K562 (cell line): ENCODE results near the gene NIPAL1. TPM values are rescaled to one million over a fixed set of nuclear protein-coding genes. Genes with fewer than 3 reads are reported as not detected.

Experiments
- ATAC-seq: fragments of 200-7000 bp; cut with Tn5 transposase; 3 replicates; pipeline ENCODE4 v1.9.1; 2020; ENCODE audit warnings: moderate library complexity
- BruUV-seq: library from RNA; stranded (reverse); fragments of 400-500 nt; replicated peaks from 2 replicates; lab custom pipeline; 2021; lab: Mats Ljungman, UMichigan
- CTCF ChIA-PET: fragments of 300-600 bp; formaldehyde crosslinking; extraction: SDS; loops from one replicate; lab custom pipeline; 2021; ENCODE audit warnings: low intra/inter-chr PET ratio; lab: Yijun Ruan, JAX
- POLR2A ChIA-PET: fragments of 300-600, 350-650 bp; sonication (Branson Sonifier 250); formaldehyde crosslinking; extraction: SDS; loops from one replicate; lab custom pipeline; 2021; ENCODE audit warnings: antibody characterized with exemption, inconsistent platforms; lab: Yijun Ruan, JAX
- DNase-seq, 4 experiments: peaks; one replicate each; pipeline versions ENCODE4 v3.0.0 to v3.0.0-alpha.2; 2011 to 2018; ENCODE audit warnings: low spot score in 3 of 4, mixed read lengths in 3 of 4; ENCODE audit errors: extremely low read depth in 1 of 4
- FAIRE-seq: peaks from 2 replicates; lab custom pipeline; 2011; peaks lifted over from hg19 to GRCh38; lab: Jason Lieb, UNC
- H2AFZ ChIP-seq: 2 replicates; pipeline ENCODE4 v1.6.0; 2011; ENCODE audit warnings: low read depth, low read length, control low read depth, inconsistent platforms
- H3K27ac ChIP-seq: fragments of 200-600 bp; 3 replicates; pipeline ENCODE4 v1.8.0; 2011; ENCODE audit warnings: low read depth, mild to moderate bottlenecking, control low read depth, inconsistent platforms, low read length, moderate library complexity, mixed read lengths; ENCODE audit errors: extremely low read depth
- H3K27me3 ChIP-seq, 2 experiments: fragments of 300-600 bp in 1 of 2; 2 replicates in 1 of 2; 3 replicates in 1 of 2; pipeline versions ENCODE4 v1.6.0 to v1.8.0; 2011; ENCODE audit warnings: inconsistent platforms in 2 of 2, low read length in 2 of 2, mild to moderate bottlenecking in 1 of 2, mixed read lengths in 1 of 2, moderate library complexity in 1 of 2; ENCODE audit not compliant: control insufficient read depth in 2 of 2, insufficient read depth in 2 of 2
- H3K36me3 ChIP-seq: fragments of 300-600 bp; 3 replicates; pipeline ENCODE4 v1.8.0; 2011; ENCODE audit warnings: mild to moderate bottlenecking, low read length, inconsistent platforms; ENCODE audit not compliant: control insufficient read depth, insufficient read depth
- H3K4me1 ChIP-seq, 2 experiments: fragments of 200-600 bp in 1 of 2; replicated peaks in 1 of 2; 2 replicates in 1 of 2; 3 replicates in 1 of 2; pipeline versions ENCODE4 v1.5.1 to v1.8.0; 2011; ENCODE audit warnings: inconsistent platforms in 2 of 2, low read length in 2 of 2, mild to moderate bottlenecking in 1 of 2, mixed read lengths in 1 of 2, moderate library complexity in 1 of 2; ENCODE audit not compliant: control insufficient read depth in 2 of 2, insufficient read depth in 2 of 2
- H3K4me2 ChIP-seq: 2 replicates; pipeline ENCODE4 v1.6.1; 2011; ENCODE audit warnings: low read length, control low read depth, inconsistent platforms, mixed read lengths; ENCODE audit not compliant: insufficient read depth
- H3K4me3 ChIP-seq: fragments of 200-600 bp; sonication (generic), shearing (Covaris generic); 2 replicates; pipeline ENCODE4 v1.5.1; 2016; ENCODE audit warnings: control low read depth, inconsistent platforms
- H3K79me2 ChIP-seq: fragments of 200-600 bp; 3 replicates; pipeline ENCODE4 v1.8.0; 2011; ENCODE audit warnings: low read length, inconsistent platforms; ENCODE audit not compliant: control insufficient read depth, insufficient read depth
- H3K9ac ChIP-seq, 2 experiments: 2 replicates each; pipeline versions ENCODE4 v1.6.0 to v1.6.1; 2011; ENCODE audit warnings: low read depth in 2 of 2, low read length in 2 of 2, control low read depth in 1 of 2, inconsistent platforms in 1 of 2, mild to moderate bottlenecking in 1 of 2, mixed read lengths in 1 of 2; ENCODE audit not compliant: insufficient read depth in 1 of 2
- H3K9me1 ChIP-seq: one replicate; pipeline ENCODE4 v1.6.0; 2011; ENCODE audit warnings: inconsistent platforms, mild to moderate bottlenecking, low read length, moderate library complexity; ENCODE audit not compliant: control insufficient read depth, insufficient read depth
- H3K9me3 ChIP-seq: replicated peaks from 2 replicates; pipeline ENCODE4 v1.5.1; 2011; ENCODE audit warnings: low read depth, low read length, inconsistent platforms; ENCODE audit not compliant: control insufficient read depth, insufficient read depth
- H4K20me1 ChIP-seq: replicated peaks from 2 replicates; pipeline ENCODE4 v1.6.1; 2011; ENCODE audit warnings: low read length, inconsistent platforms, mixed read lengths; ENCODE audit not compliant: control insufficient read depth, insufficient read depth
- KLF13 ChIP-seq: fragments of 450-650 bp; IDR thresholded peaks from 2 replicates; pipeline ENCODE4 v1.6.1; 2016; ENCODE audit warnings: missing genetic modification characterization, low read depth, mild to moderate bottlenecking, missing compliant biosample characterization, moderate library complexity, borderline replicate concordance
- SMARCA5 ChIP-seq: fragments of 450-650 bp; IDR thresholded peaks from 2 replicates; pipeline ENCODE4 v1.6.1; 2016
- TEAD1 ChIP-seq, 2 experiments: fragments of 450-650 bp in 1 of 2; sonication (generic) in 1 of 2; formaldehyde crosslinking; IDR thresholded peaks; 2 replicates each; pipeline versions ENCODE4 v1.4.0 to v1.8.0; 2020 to 2022; ENCODE audit warnings: mild to moderate bottlenecking in 2 of 2, missing genetic modification reagents in 1 of 2
- TRIM28 ChIP-seq: fragments of 450-650 bp; IDR thresholded peaks from 2 replicates; pipeline ENCODE4 v1.6.1; 2017
- YY1 ChIP-seq, 3 experiments: IDR thresholded peaks; 2 replicates each; pipeline ENCODE4 v1.6.1; 2011; ENCODE audit warnings: low read length in 2 of 3, mild to moderate bottlenecking in 2 of 3, moderate library complexity in 2 of 3, borderline replicate concordance in 1 of 3, control low read depth in 1 of 3, low read depth in 1 of 3; ENCODE audit not compliant: insufficient read depth in 3 of 3, insufficient replicate concordance in 2 of 3, control insufficient read depth in 1 of 3, insufficient read length in 1 of 3; ENCODE audit errors: extremely low read depth in 1 of 3
- ZNF239 ChIP-seq: fragments of 250-450 bp; sonication (Bioruptor Pico); IDR thresholded peaks from 2 replicates; pipeline ENCODE4 v1.4.0; 2020; ENCODE audit warnings: mild to moderate bottlenecking
- ZNF778 ChIP-seq: fragments of 450-650 bp; formaldehyde crosslinking; IDR thresholded peaks from 2 replicates; pipeline ENCODE4 v1.4.0; 2020; ENCODE audit warnings: mild to moderate bottlenecking, moderate library complexity
- WGBS: fragments of 100-300 bp; shearing (Covaris generic); methylation state at CpG from one replicate; pipeline ENCODE4 v1.1.6; 2016; ENCODE audit warnings: low coverage, mixed read lengths; ENCODE audit not compliant: insufficient coverage; ENCODE audit errors: missing lambda C conversion rate; 5-methylcytosine and 5-hydroxymethylcytosine counted together
- in situ Hi-C: fragments of 300-500 bp; cut with MboI; formaldehyde crosslinking; loops from 4 replicates; pipeline ENCODE4 v1.15.0; 2018; ENCODE audit warnings: inconsistent platforms, mixed read lengths
- intact Hi-C: fragments of 100-400 bp; cut with micrococcal nuclease; formaldehyde crosslinking; loops from 2 replicates; pipeline ENCODE4 v1.14.2; 2022
- polyA plus RNA-seq, 8 experiments: library from polyadenylated mRNA; depleted of rRNA in 4 of 8; stranded (reverse) in 5 of 8; unstranded in 3 of 8; fragments of >200 nt; fragmentation: Nextera tagmentation in 2 of 8; fragmentation: Illumina TruSeq in 1 of 8; extraction: Ambion mirVana in 2 of 8; extraction: Trizol in 1 of 8; gene quantifications; 2 replicates each; pipeline versions ENCODE4 v1.2.1 to v1.2.3, GENCODE V29; 2011 to 2014; ENCODE audit warnings: inconsistent platforms in 1 of 8, missing spikeins in 1 of 8
- total RNA-seq, 7 experiments: library from RNA; depleted of rRNA in 6 of 7; stranded (reverse); fragments of >200 nt in 6 of 7; fragmentation: Illumina TruSeq in 2 of 7; extraction: Trizol in 2 of 7; gene quantifications; 2 replicates each; pipeline versions ENCODE4 v1.2.1 to v1.2.3, GENCODE V29; 2011 to 2021; ENCODE audit warnings: low replicate concordance in 1 of 7
- TF ChIP-seq, protein P1 (sequence below), 3 experiments: IDR thresholded peaks in 2 of 3; conservative IDR thresholded peaks in 1 of 3; 2 replicates each; pipeline ENCODE4 v1.5.1; 2011 to 2012; ENCODE audit warnings: low read length in 3 of 3, mild to moderate bottlenecking in 3 of 3, control low read depth in 2 of 3, improper control_type of control experiment in 1 of 3, inconsistent platforms in 1 of 3, low read depth in 1 of 3, mixed read lengths in 1 of 3, moderate library complexity in 1 of 3; ENCODE audit not compliant: insufficient read depth in 2 of 3

NIPAL1 gene
- total and polyA plus RNA-seq, 9 of the 15 experiments (the other 6 are each of a cell fraction or from before 2014, with no cell fraction given): 0.03 to 0.43 (median 0.25) TPM

DNA sequence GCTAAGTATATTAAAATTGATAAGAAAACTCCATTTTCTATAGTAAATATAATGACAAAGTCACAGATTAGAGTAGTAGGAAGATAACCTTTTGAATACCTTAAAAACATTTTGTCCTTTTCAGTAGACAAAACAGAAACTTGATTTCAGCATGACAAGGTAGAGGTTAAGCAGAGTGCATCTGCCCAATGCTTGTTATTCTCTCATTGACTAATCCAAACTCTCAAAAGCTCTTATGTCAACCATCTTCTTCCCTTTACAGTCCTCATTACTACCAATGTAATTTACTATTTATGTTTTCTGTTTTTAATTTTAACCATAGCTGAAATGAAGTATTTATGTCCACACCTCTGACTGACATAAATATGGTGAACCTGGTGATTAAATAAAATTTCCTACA, 11.1 kb downstream of the NIPAL1 start:
- H3K27ac ChIP-seq: no peak overlapping the region
- no peak overlapping the region for H3K4me2 ChIP-seq
- H4K20me1 ChIP-seq: no peaks in the 10 kb centered on the region
- no peak for FAIRE-seq
- H3K36me3 ChIP-seq: no peaks in the 10 kb centered on the region
- no peak overlapping the region for H3K4me3 ChIP-seq
- intact Hi-C loops: no loop called here
- no peaks in the 10 kb centered on the region for H3K9me3 ChIP-seq
- no peaks in the 10 kb centered on the region for H3K9me1 ChIP-seq
- POLR2A ChIA-PET: no interaction called here
- no peak for DNase-seq
- BruUV-seq: no TSS peak
- no peak overlapping the region for H2AFZ ChIP-seq
- TF ChIP-seq, protein P1, sequence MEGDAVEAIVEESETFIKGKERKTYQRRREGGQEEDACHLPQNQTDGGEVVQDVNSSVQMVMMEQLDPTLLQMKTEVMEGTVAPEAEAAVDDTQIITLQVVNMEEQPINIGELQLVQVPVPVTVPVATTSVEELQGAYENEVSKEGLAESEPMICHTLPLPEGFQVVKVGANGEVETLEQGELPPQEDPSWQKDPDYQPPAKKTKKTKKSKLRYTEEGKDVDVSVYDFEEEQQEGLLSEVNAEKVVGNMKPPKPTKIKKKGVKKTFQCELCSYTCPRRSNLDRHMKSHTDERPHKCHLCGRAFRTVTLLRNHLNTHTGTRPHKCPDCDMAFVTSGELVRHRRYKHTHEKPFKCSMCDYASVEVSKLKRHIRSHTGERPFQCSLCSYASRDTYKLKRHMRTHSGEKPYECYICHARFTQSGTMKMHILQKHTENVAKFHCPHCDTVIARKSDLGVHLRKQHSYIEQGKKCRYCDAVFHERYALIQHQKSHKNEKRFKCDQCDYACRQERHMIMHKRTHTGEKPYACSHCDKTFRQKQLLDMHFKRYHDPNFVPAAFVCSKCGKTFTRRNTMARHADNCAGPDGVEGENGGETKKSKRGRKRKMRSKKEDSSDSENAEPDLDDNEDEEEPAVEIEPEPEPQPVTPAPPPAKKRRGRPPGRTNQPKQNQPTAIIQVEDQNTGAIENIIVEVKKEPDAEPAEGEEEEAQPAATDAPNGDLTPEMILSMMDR (IDR thresholded peaks at IDR 0.05 in 2 of 3, conservative IDR thresholded peaks at IDR 0.05 in 1 of 3; ENCODE audit: insufficient read depth in 2 of 3, low read depth in 1 of 3, low read length in 3 of 3): no peak
- TF ChIP-seq ZNF239 (CRISPR knock-in tag) (no peak), ZNF778 (CRISPR knock-in tag) (no peak), SMARCA5 (no peak)
- TF ChIP-seq, all 486 proteins: peak for 0
- Histone ChIP-seq H3K27me3 (peaks cover 0 to 7% of the 10 kb centered on the region in 2 experiments; a peak in 1 of 5 replicates), H3K4me1 (no peaks in the 10 kb centered on the region), H3K9ac (no peak overlapping the region), H3K79me2 (no peaks in the 10 kb centered on the region)
- no peak for ATAC-seq
- in situ Hi-C loops: no loop called here
- CTCF ChIA-PET: no interaction called here

DNA sequence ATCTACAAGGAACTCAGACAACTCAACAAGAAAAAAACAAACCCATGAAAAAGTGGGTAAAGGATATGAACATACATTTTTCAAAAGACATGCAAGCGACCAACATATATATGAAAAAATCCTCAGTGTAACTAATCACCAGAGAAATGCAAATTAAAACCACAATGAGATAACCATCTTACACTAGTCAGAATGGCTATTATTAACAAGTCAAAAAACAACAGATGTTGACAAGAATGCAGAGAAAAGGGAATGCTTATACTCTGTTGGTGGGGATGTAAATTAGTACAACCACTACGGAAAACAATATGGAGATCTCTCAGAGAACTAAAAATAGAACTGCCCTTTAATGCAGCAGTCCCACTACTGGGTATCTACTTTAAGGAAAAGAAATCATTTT, 12.1 kb downstream of the NIPAL1 start:
- FAIRE-seq: no peak
- no peak overlapping the region for H3K4me3 ChIP-seq
- peaks cover 0 to 7% of the 10 kb centered on the region in 2 experiments; a peak in 1 of 5 replicates for H3K27me3 ChIP-seq
- BruUV-seq: no TSS peak
- no peaks in the 10 kb centered on the region for H3K79me2 ChIP-seq
- H3K9me3 ChIP-seq: no peaks in the 10 kb centered on the region
- H3K4me2 ChIP-seq: no peak overlapping the region
- no peak overlapping the region for H3K9ac ChIP-seq
- POLR2A ChIA-PET: interaction anchor here (1.1 kb wide), 1 partner anchor 10 kb away, joined by 6 read pairs; no protein-coding TSS in a partner anchor
- H3K36me3 ChIP-seq: no peaks in the 10 kb centered on the region
- no peak for ATAC-seq
- WGBS: 0% methylated on average over 2 of the region's 2 CpGs
- in situ Hi-C loops: no loop called here
- DNase-seq: no peak
- intact Hi-C loops: no loop called here
- no peak overlapping the region for H3K27ac ChIP-seq
- H2AFZ ChIP-seq: no peak overlapping the region
- CTCF ChIA-PET: no interaction called here
- H3K4me1 ChIP-seq: no peaks in the 10 kb centered on the region
- no peaks in the 10 kb centered on the region for H4K20me1 ChIP-seq
- no peaks in the 10 kb centered on the region for H3K9me1 ChIP-seq
- TF ChIP-seq YY1 (IDR thresholded peaks at IDR 0.05; ENCODE audit: borderline replicate concordance in 1 of 3, control insufficient read depth in 1 of 3, extremely low read depth in 1 of 3, insufficient read depth in 3 of 3, insufficient read length in 1 of 3, insufficient replicate concordance in 2 of 3, low read depth in 1 of 3, low read length in 2 of 3): no peak
- no peak for TF ChIP-seq KLF13 (tag)
- TF ChIP-seq TEAD1 (CRISPR knock-in tag; IDR thresholded peaks at IDR 0.05): no peak
- TF ChIP-seq TRIM28: no peak
